ENCODE measurements around the gene MMUT.
"Not testable (repeated sequence)": the region's sequence is repeated elsewhere in the genome, so short reads cannot be mapped to it uniquely, and the experiment has no call there.

The MMUT gene

GRCh38 chr6:49476564-49476963, 13.5 kb upstream of the MMUT start:
- H3K36me3 ChIP-seq (ENCODE audit: insufficient read depth, low read length); H3K27me3 ChIP-seq (ENCODE audit: control insufficient read depth in 1 of 2, insufficient read depth in 2 of 2, low read length in 2 of 2); H3K27ac ChIP-seq (ENCODE audit: low read depth, low read length); H3K9me3 ChIP-seq (ENCODE audit: low read length); H3K4me3 ChIP-seq (ENCODE audit: low read depth in 1 of 2, low read length in 2 of 2); H3K4me1 ChIP-seq (ENCODE audit: insufficient read depth, low read length); H3K9ac ChIP-seq (ENCODE audit: low read length): not testable (repeated sequence)

- no peak overlapping the region for H3K9ac ChIP-seq (ENCODE audit: low read length)
- H3K27me3 ChIP-seq (ENCODE audit: control insufficient read depth in 1 of 2, insufficient read depth in 2 of 2, low read length in 2 of 2) = no peaks in the 10 kb centered on the region
- H3K27ac ChIP-seq (ENCODE audit: low read depth, low read length) = no peak overlapping the region
- H3K4me1 ChIP-seq (ENCODE audit: insufficient read depth, low read length) = peaks cover 7% of the 10 kb centered on the region
- H3K36me3 ChIP-seq (ENCODE audit: insufficient read depth, low read length) = peaks cover 6% of the 10 kb centered on the region
- H3K4me3 ChIP-seq (ENCODE audit: low read depth in 1 of 2, low read length in 2 of 2) = no peak overlapping the region
- H3K9me3 ChIP-seq (ENCODE audit: low read length) = no peaks in the 10 kb centered on the region
Observed at GRCh38 chr6:49468042-49468441, 5.0 kb upstream of the MMUT start.

- H3K4me1 ChIP-seq (ENCODE audit: insufficient read depth, low read length) = peaks cover 26% of the 10 kb centered on the region
Observed at GRCh38 chr6:49464691-49465090, 1.6 kb upstream of the MMUT start.

GRCh38 chr6:49463612-49463967, 537 bp upstream of the MMUT start:
- Histone ChIP-seq H3K4me1 (ENCODE audit: insufficient read depth, low read length) (peaks cover 26% of the 10 kb centered on the region), H3K9me3 (ENCODE audit: low read length) (no peaks in the 10 kb centered on the region), H3K9ac (ENCODE audit: low read length) (peak overlapping the region; percentile 96), H3K27ac (ENCODE audit: low read depth, low read length) (peak overlapping the region; percentile 27), H3K4me3 (ENCODE audit: low read depth in 1 of 2, low read length in 2 of 2) (peak overlapping the region; percentile 75 to 99), H3K27me3 (ENCODE audit: control insufficient read depth in 1 of 2, insufficient read depth in 2 of 2, low read length in 2 of 2) (no peaks in the 10 kb centered on the region), H3K36me3 (ENCODE audit: insufficient read depth, low read length) (peaks cover 3% of the 10 kb centered on the region)

More at GRCh38 chr6:49464691-49465090, 1.6 kb upstream of the MMUT start:
- no peaks in the 10 kb centered on the region for H3K27me3 ChIP-seq (ENCODE audit: control insufficient read depth in 1 of 2, insufficient read depth in 2 of 2, low read length in 2 of 2)
- no peak overlapping the region for H3K4me3 ChIP-seq (ENCODE audit: low read depth in 1 of 2, low read length in 2 of 2)
- no peak overlapping the region for H3K27ac ChIP-seq (ENCODE audit: low read depth, low read length)
- H3K9ac ChIP-seq (ENCODE audit: low read length) = no peak overlapping the region
- no peaks in the 10 kb centered on the region for H3K9me3 ChIP-seq (ENCODE audit: low read length)
- peaks cover 3% of the 10 kb centered on the region for H3K36me3 ChIP-seq (ENCODE audit: insufficient read depth, low read length)

- peaks cover 3% of the 10 kb centered on the region for H3K36me3 ChIP-seq (ENCODE audit: insufficient read depth, low read length)
- peak overlapping the region; percentile 96 for H3K9ac ChIP-seq (ENCODE audit: low read length)
- H3K4me3 ChIP-seq (ENCODE audit: low read depth in 1 of 2, low read length in 2 of 2) = peak overlapping the region; percentile 75 to 99
- H3K27me3 ChIP-seq (ENCODE audit: control insufficient read depth in 1 of 2, insufficient read depth in 2 of 2, low read length in 2 of 2) = no peaks in the 10 kb centered on the region
- no peaks in the 10 kb centered on the region for H3K9me3 ChIP-seq (ENCODE audit: low read length)
- H3K27ac ChIP-seq (ENCODE audit: low read depth, low read length) = peak overlapping the region; percentile 71
- peaks cover 26% of the 10 kb centered on the region for H3K4me1 ChIP-seq (ENCODE audit: insufficient read depth, low read length)
Observed at GRCh38 chr6:49462599-49462926, 490 bp downstream of the MMUT start.

- H3K9ac ChIP-seq (ENCODE audit: low read length) = peak overlapping the region; percentile 96
- peak overlapping the region; percentile 75 to 99 for H3K4me3 ChIP-seq (ENCODE audit: low read depth in 1 of 2, low read length in 2 of 2)
- H3K27me3 ChIP-seq (ENCODE audit: control insufficient read depth in 1 of 2, insufficient read depth in 2 of 2, low read length in 2 of 2) = no peaks in the 10 kb centered on the region
- no peak overlapping the region for H3K27ac ChIP-seq (ENCODE audit: low read depth, low read length)
- peaks cover 3% of the 10 kb centered on the region for H3K36me3 ChIP-seq (ENCODE audit: insufficient read depth, low read length)
- no peaks in the 10 kb centered on the region for H3K9me3 ChIP-seq (ENCODE audit: low read length)
- peaks cover 26% of the 10 kb centered on the region for H3K4me1 ChIP-seq (ENCODE audit: insufficient read depth, low read length)
Observed at GRCh38 chr6:49462071-49462470, 982 bp downstream of the MMUT start.

- Histone ChIP-seq H3K4me1 (ENCODE audit: insufficient read depth, low read length) (peaks cover 19% of the 10 kb centered on the region), H3K27ac (ENCODE audit: low read depth, low read length) (no peak overlapping the region), H3K4me3 (ENCODE audit: low read depth in 1 of 2, low read length in 2 of 2) (no peak overlapping the region), H3K9me3 (ENCODE audit: low read length) (no peaks in the 10 kb centered on the region), H3K27me3 (ENCODE audit: control insufficient read depth in 1 of 2, insufficient read depth in 2 of 2, low read length in 2 of 2) (no peaks in the 10 kb centered on the region), H3K36me3 (ENCODE audit: insufficient read depth, low read length) (peaks cover 9% of the 10 kb centered on the region), H3K9ac (ENCODE audit: low read length) (no peak overlapping the region)
Observed at GRCh38 chr6:49457771-49458170, 5.3 kb downstream of the MMUT start.

GRCh38 chr6:49454787-49455709, 8.0 kb downstream of the MMUT start:
- Histone ChIP-seq H3K27me3 (ENCODE audit: control insufficient read depth in 1 of 2, insufficient read depth in 2 of 2, low read length in 2 of 2) (no peaks in the 10 kb centered on the region), H3K9ac (ENCODE audit: low read length) (no peak overlapping the region), H3K4me1 (ENCODE audit: insufficient read depth, low read length) (no peaks in the 10 kb centered on the region), H3K27ac (ENCODE audit: low read depth, low read length) (no peak overlapping the region), H3K9me3 (ENCODE audit: low read length) (no peaks in the 10 kb centered on the region), H3K4me3 (ENCODE audit: low read depth in 1 of 2, low read length in 2 of 2) (no peak overlapping the region), H3K36me3 (ENCODE audit: insufficient read depth, low read length) (peaks cover 15% of the 10 kb centered on the region)

GRCh38 chr6:49453221-49453620, 9.8 kb downstream of the MMUT start:
- Histone ChIP-seq H3K4me3 (ENCODE audit: low read depth in 1 of 2, low read length in 2 of 2) (no peak overlapping the region), H3K27ac (ENCODE audit: low read depth, low read length) (no peak overlapping the region), H3K9ac (ENCODE audit: low read length) (no peak overlapping the region), H3K27me3 (ENCODE audit: control insufficient read depth in 1 of 2, insufficient read depth in 2 of 2, low read length in 2 of 2) (no peaks in the 10 kb centered on the region), H3K4me1 (ENCODE audit: insufficient read depth, low read length) (no peaks in the 10 kb centered on the region), H3K36me3 (ENCODE audit: insufficient read depth, low read length) (peaks cover 13% of the 10 kb centered on the region), H3K9me3 (ENCODE audit: low read length) (no peaks in the 10 kb centered on the region)

- Histone ChIP-seq H3K4me1 (ENCODE audit: insufficient read depth, low read length) (no peaks in the 10 kb centered on the region), H3K9ac (ENCODE audit: low read length) (no peak overlapping the region), H3K4me3 (ENCODE audit: low read depth in 1 of 2, low read length in 2 of 2) (no peak overlapping the region), H3K27me3 (ENCODE audit: control insufficient read depth in 1 of 2, insufficient read depth in 2 of 2, low read length in 2 of 2) (no peaks in the 10 kb centered on the region), H3K27ac (ENCODE audit: low read depth, low read length) (no peak overlapping the region), H3K9me3 (ENCODE audit: low read length) (no peaks in the 10 kb centered on the region), H3K36me3 (ENCODE audit: insufficient read depth, low read length) (peaks cover 31% of the 10 kb centered on the region)
Observed at GRCh38 chr6:49430866-49431265, 32.2 kb downstream of the MMUT start.

- Histone ChIP-seq H3K27me3 (ENCODE audit: control insufficient read depth in 1 of 2, insufficient read depth in 2 of 2, low read length in 2 of 2) (no peaks in the 10 kb centered on the region), H3K27ac (ENCODE audit: low read depth, low read length) (no peak overlapping the region), H3K4me1 (ENCODE audit: insufficient read depth, low read length) (no peaks in the 10 kb centered on the region), H3K9me3 (ENCODE audit: low read length) (no peaks in the 10 kb centered on the region), H3K36me3 (ENCODE audit: insufficient read depth, low read length) (peaks cover 25% of the 10 kb centered on the region), H3K9ac (ENCODE audit: low read length) (no peak overlapping the region), H3K4me3 (ENCODE audit: low read depth in 1 of 2, low read length in 2 of 2) (no peak overlapping the region)
Observed at GRCh38 chr6:49430187-49430586, 32.9 kb downstream of the MMUT start.

- no peaks in the 10 kb centered on the region for H3K4me1 ChIP-seq (ENCODE audit: insufficient read depth, low read length)
- H3K27ac ChIP-seq (ENCODE audit: low read depth, low read length) = no peak overlapping the region
- H3K36me3 ChIP-seq (ENCODE audit: insufficient read depth, low read length) = no peaks in the 10 kb centered on the region
- no peaks in the 10 kb centered on the region for H3K27me3 ChIP-seq (ENCODE audit: control insufficient read depth in 1 of 2, insufficient read depth in 2 of 2, low read length in 2 of 2)
- no peaks in the 10 kb centered on the region for H3K9me3 ChIP-seq (ENCODE audit: low read length)
- H3K4me3 ChIP-seq (ENCODE audit: low read depth in 1 of 2, low read length in 2 of 2) = no peak overlapping the region
- H3K9ac ChIP-seq (ENCODE audit: low read length) = no peak overlapping the region
Observed at GRCh38 chr6:49423817-49424216, 39.2 kb downstream of the MMUT start.
